GM18520 (cell line): ENCODE results near the gene TRIO.

Experiments used
- ATAC-seq: cut with Tn5 transposase; IDR thresholded peaks from one replicate; pipeline ENCODE4 v1.9.1; 2021; ENCODE audit not compliant: unreplicated experiment

The TRIO gene

GRCh38 chr5:14402424-14402823, 259.3 kb downstream of the TRIO start:
- ATAC-seq = no peak

GRCh38 chr5:14404780-14405179, 261.6 kb downstream of the TRIO start:
- no peak for ATAC-seq

DNA sequence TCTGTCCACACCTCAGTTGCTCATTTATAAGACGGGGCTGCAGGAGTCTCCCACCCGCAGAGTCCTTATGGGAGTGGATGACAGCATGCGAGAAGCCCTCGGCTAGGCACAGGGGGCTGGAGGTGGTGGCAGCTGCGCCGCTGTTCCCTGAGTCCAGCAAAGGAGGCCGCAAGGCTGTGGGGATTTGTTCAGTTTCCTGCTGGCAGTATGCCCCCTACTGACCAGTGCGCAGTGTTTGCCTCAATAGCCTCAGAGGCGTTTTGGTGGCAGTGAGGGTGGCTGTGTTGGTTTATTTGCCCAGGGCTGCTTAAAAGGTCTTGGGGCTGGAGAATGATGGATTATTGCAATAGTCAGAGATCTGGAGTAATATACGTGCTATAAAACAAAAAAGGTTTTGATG, 262.1 kb downstream of the TRIO start:
- ATAC-seq = no peak

GRCh38 chr5:14405706-14406553, 262.8 kb downstream of the TRIO start:
- no peak for ATAC-seq

- no peak for ATAC-seq
Observed at GRCh38 chr5:14406554-14406849, 263.4 kb downstream of the TRIO start.

DNA sequence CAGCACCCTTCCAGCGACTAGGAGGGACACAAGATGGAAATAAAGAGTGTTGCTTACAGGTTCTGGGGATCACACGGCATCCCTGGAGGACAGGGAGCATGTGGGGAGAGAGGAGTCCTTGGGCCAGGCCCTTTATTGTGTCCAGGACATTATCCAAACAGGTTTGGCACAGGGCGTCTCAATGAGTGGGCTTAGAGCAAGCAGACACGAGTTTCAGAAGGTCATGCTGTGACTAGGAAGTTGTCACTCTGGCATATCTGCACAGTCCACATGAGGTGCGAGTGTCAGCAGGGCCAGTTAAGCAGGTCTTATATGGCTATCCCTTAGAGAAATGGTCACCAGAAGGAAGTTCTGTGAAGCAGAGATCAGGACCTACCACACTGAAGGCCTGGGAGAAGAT, 263.9 kb downstream of the TRIO start:
- no peak for ATAC-seq

GRCh38 chr5:14407746-14408175, 264.6 kb downstream of the TRIO start:
- ATAC-seq = no peak

DNA sequence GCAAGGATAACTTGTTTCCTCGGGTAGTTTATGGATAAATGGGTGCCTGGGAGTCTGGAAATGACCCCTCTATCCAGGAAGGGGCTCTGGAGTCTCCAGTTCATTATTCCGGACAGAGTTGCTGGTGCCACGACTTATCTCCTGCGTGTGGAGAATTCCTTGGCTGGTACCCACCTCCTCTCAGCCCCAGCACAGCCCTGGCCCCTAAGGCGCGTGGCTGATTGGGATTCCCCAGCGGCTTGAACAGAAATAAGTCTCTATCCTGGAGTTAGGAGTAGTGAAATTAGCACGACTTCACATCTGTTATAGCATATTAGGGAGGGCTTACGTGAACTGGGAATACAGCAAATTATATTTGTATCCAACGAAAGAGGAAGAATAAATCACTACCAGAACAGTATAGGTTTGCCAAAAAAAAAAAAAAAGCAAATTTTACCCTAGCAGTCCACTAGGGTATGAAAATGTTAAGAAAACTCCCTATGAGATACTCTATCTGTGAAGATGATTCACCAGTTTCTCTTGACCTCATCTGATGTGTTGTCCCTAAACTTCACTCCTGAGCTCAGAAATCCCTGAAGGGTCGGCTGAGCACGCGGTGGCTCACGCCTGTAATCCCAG, 265.9 kb downstream of the TRIO start:
- ATAC-seq = no peak

DNA sequence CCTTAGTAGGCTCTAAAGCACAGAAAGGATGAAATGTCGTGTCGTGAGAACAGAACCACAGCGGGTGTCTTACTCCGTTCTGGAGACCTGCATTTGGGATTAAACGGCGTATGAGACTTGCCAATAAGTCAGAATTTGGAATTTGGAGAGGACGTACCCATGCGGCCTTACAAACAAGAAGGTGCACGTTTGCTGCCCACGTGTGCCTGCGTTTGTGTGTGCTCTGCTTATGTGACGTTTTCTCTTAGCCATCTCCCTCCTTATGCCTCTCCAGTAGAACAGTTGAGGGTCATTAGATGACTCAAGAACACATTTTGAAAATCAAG, 266.9 kb downstream of the TRIO start:
- ATAC-seq = no peak

DNA sequence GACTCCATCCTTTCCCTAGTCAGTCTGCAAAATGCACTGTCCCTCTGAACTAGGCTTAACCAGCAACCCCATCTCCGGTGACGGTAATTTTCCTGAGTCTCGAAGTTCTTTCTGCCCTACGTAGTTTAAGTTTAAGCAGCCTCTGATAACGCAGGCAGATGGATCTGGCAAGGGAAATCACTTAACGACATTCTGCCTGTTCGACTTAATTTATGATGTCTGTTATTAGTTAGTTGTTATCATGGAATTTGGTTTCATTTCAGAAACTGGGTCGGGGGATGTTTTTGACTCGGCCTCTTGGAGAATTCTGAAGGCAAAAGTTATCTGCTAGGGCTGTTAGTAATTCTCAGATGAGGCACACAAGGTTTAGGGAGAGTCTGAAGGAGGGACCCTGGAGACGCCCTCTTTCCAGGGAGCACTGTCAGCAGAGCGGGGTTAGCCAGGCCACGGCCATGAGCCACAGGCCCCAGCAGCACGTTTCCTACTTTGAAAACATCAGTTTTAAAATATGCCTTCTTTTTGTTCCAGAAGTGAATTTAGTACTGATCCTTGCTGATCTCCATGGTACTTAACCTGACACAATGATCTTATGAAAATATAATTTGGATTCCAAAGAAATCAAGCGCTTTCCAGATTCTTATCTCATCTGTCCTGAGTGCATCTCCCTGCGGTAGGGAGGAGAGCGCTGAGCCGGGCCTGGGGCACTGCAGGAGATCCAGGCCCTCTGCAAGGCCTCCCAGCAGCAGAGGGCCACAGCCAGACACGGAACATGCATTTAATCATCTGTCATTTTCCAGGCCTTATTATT, 267.5 kb downstream of the TRIO start:
- ATAC-seq = no peak

DNA sequence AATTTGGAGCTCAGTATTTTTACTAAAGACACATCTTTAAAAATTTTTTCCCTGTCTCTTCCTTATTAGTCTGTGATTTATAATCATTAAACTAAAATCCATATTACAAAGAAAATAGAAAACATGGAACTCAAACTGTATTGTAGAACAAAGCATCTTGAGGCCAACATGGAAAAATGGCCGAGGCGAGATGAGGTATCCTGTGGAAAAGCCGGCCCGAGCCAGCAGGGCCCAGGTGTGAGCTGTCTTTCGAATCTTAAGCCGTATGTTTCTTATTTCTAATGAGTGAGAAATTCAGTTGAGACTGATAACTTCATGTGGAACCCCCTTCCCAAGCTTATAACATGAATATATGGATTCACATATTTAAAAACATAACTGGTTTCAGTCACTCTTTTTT, 268.1 kb downstream of the TRIO start:
- no peak for ATAC-seq

GRCh38 chr5:14413331-14413750, 270.2 kb downstream of the TRIO start:
- no peak for ATAC-seq

- ATAC-seq = no peak
Observed at GRCh38 chr5:14414007-14414406, 270.9 kb downstream of the TRIO start.

DNA sequence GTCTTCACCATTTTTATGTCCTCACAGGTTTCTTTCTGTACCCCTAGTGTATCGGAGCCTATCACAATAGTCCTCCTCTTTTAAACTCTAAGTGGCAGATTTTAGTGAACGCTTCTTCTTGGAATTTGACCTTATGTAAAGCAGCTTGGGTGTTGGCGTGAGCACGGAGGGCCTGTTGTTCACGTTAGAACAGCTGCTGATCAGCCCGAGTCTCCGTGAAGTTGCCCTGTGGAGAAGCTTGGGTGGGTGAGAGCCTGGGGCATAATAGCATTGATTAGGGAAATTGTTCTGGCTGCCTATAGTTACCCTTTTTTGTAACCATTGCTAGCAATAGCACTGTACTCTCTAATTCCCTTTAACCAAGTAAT, 271.5 kb downstream of the TRIO start:
- ATAC-seq = no peak

DNA sequence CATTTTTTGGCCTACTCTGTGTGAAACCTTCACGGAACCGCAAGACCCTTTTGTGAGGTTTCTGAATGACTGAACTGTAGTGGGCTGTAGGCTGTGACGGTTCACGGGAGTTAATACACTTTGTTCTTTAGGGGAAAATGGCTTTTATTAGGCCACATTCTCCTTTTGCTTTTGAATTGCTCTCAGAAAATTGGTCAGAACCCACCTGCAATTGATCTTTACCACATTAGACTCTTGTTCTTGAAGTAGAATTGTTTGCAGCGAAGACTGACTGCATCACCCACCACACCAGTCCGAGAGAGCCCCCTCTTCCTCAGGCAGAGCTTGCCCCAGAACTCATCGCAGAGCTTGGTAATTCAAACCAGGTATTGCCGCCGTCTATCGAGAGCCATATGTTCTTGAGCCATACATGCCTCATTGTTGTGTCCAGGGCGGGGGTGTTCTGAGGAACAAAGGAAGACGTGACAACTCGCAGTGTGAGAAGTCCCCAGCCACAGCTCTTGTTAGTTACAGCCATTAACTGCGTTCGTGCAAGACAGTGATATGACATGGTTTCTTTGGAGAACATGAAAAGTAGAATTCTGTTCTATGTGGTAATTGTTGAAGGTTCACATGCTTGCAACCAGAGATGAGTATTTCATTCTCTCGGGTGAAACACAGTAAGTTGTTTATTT, 272.0 kb downstream of the TRIO start:
- peak; percentile 69 for ATAC-seq

- ATAC-seq = no peak
Observed at GRCh38 chr5:14415698-14416074, 272.5 kb downstream of the TRIO start.

GRCh38 chr5:14416621-14417275, 273.6 kb downstream of the TRIO start:
- ATAC-seq = no peak

DNA sequence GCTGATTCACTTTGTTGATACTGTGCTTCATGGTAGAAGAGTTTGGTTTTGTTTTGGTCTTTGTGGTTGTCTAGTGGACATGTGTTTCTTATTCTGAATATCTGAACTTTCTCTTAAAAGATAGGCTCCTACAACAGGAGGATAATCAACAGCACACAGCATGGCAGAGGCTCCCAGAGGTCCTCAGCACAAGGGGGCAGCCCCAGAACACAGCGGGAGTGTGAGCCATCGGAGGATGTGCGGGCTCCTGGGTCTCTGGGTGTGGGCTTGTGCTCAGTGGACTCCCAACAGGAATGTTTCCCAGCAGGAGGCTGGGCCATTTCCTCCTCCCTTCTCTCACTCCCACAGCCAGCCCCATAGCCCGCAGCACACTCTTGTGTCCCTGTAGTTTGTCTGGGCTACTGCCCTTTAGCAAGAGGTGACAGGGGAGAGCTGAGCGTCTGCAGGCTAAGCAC, 274.2 kb downstream of the TRIO start:
- no peak for ATAC-seq

- ATAC-seq = no peak
Observed at GRCh38 chr5:14417792-14418765, 274.9 kb downstream of the TRIO start.

GRCh38 chr5:14419686-14420085, 276.5 kb downstream of the TRIO start:
- ATAC-seq = no peak
